ENCODE measurements around the gene PCGF3.

Gene PCGF3

GRCh38 chr4:768995-769394 lies 63.4 kb downstream of the PCGF3 start:
- H3K79me1 ChIP-seq (replicated peaks; ENCODE audit: low read length, poor library complexity, severe bottlenecking): peaks cover 9% of the 10 kb centered on the region
- no peak for DNase-seq
- no peak overlapping the region for H3K27ac ChIP-seq (ENCODE audit: low read length, poor library complexity, severe bottlenecking)
- no peak overlapping the region for H2BK120ac ChIP-seq (ENCODE audit: low read depth, low read length)
- H4K8ac ChIP-seq (ENCODE audit: low read length): no peak overlapping the region
- no peaks in the 10 kb centered on the region for H3K27me3 ChIP-seq (ENCODE audit: control insufficient read depth in 1 of 2, insufficient read depth in 1 of 2, low read length in 2 of 2)
- no peak overlapping the region for H3K9ac ChIP-seq (ENCODE audit: low read length)
- H3K9me3 ChIP-seq (ENCODE audit: control insufficient read depth, low read length): no peaks in the 10 kb centered on the region
- H4K91ac ChIP-seq (ENCODE audit: low read length): no peak overlapping the region
- H3K4me1 ChIP-seq (ENCODE audit: control insufficient read depth, insufficient read depth, low read depth, low read length): peaks cover 39% of the 10 kb centered on the region
- no peak overlapping the region for H3K14ac ChIP-seq (ENCODE audit: low read length in 2 of 2)
- H3K4me3 ChIP-seq (ENCODE audit: insufficient read depth in 1 of 2, low read depth in 1 of 2, low read length in 2 of 2): no peak overlapping the region
- 92% methylated on average over 12 of the region's 12 CpGs for WGBS
- no peak overlapping the region for H2AFZ ChIP-seq (ENCODE audit: low read depth, low read length)
- no peak overlapping the region for H3K4me2 ChIP-seq (ENCODE audit: low read length, poor library complexity, severe bottlenecking)
- H3K36me3 ChIP-seq (ENCODE audit: control insufficient read depth in 1 of 2, insufficient read depth in 2 of 2, low read depth in 1 of 2, low read length in 2 of 2): peaks cover 72 to 73% of the 10 kb centered on the region in 2 experiments
- peak overlapping the region in 1 of 2 experiments; percentile 71 for H2BK12ac ChIP-seq (ENCODE audit: low read length in 2 of 2)
- H3K4ac ChIP-seq (ENCODE audit: low read depth in 1 of 2, low read length in 2 of 2): no peak overlapping the region
- no peak overlapping the region for H2BK15ac ChIP-seq (ENCODE audit: low read depth, poor library complexity, severe bottlenecking)
- no peak overlapping the region for H2BK5ac ChIP-seq (ENCODE audit: low read depth, low read length, poor library complexity, severe bottlenecking)
- no peak overlapping the region for H2AK5ac ChIP-seq (ENCODE audit: low read length, severe bottlenecking)
- H3K18ac ChIP-seq (ENCODE audit: low read depth in 1 of 2, low read length in 2 of 2): no peak overlapping the region
- no peak overlapping the region for H3K23ac ChIP-seq (ENCODE audit: low read length in 2 of 2)

- H3K27me3 ChIP-seq (ENCODE audit: control insufficient read depth in 1 of 2, insufficient read depth in 1 of 2, low read length in 2 of 2): no peaks in the 10 kb centered on the region
- H3K79me1 ChIP-seq (replicated peaks; ENCODE audit: low read length, poor library complexity, severe bottlenecking): peaks cover 7% of the 10 kb centered on the region
- no peak overlapping the region for H2BK12ac ChIP-seq (ENCODE audit: low read length in 2 of 2)
- no peak for DNase-seq
- H3K4me3 ChIP-seq (ENCODE audit: insufficient read depth in 1 of 2, low read depth in 1 of 2, low read length in 2 of 2): no peak overlapping the region
- 96% methylated on average over 19 of the region's 19 CpGs for WGBS
- H3K36me3 ChIP-seq (ENCODE audit: control insufficient read depth in 1 of 2, insufficient read depth in 2 of 2, low read depth in 1 of 2, low read length in 2 of 2): peaks cover 72 to 74% of the 10 kb centered on the region in 2 experiments
- no peak overlapping the region for H2AK5ac ChIP-seq (ENCODE audit: low read length, severe bottlenecking)
- H4K8ac ChIP-seq (ENCODE audit: low read length): no peak overlapping the region
- no peak overlapping the region for H3K9ac ChIP-seq (ENCODE audit: low read length)
- H2BK120ac ChIP-seq (ENCODE audit: low read depth, low read length): no peak overlapping the region
- peaks cover 36% of the 10 kb centered on the region for H3K4me1 ChIP-seq (ENCODE audit: control insufficient read depth, insufficient read depth, low read depth, low read length)
- H2BK15ac ChIP-seq (ENCODE audit: low read depth, poor library complexity, severe bottlenecking): no peak overlapping the region
- H3K27ac ChIP-seq (ENCODE audit: low read length, poor library complexity, severe bottlenecking): no peak overlapping the region
- no peak overlapping the region for H3K4me2 ChIP-seq (ENCODE audit: low read length, poor library complexity, severe bottlenecking)
- H3K9me3 ChIP-seq (ENCODE audit: control insufficient read depth, low read length): no peaks in the 10 kb centered on the region
- no peak overlapping the region for H3K14ac ChIP-seq (ENCODE audit: low read length in 2 of 2)
- no peak overlapping the region for H2AFZ ChIP-seq (ENCODE audit: low read depth, low read length)
- no peak overlapping the region for H3K4ac ChIP-seq (ENCODE audit: low read depth in 1 of 2, low read length in 2 of 2)
- H3K23ac ChIP-seq (ENCODE audit: low read length in 2 of 2): no peak overlapping the region
- no peak overlapping the region for H3K18ac ChIP-seq (ENCODE audit: low read depth in 1 of 2, low read length in 2 of 2)
- H2BK5ac ChIP-seq (ENCODE audit: low read depth, low read length, poor library complexity, severe bottlenecking): no peak overlapping the region
- no peak overlapping the region for H4K91ac ChIP-seq (ENCODE audit: low read length)
These were observed 63.9 kb downstream of the PCGF3 start for GRCh38 chr4:769511-769910.

- no peak overlapping the region for H2AFZ ChIP-seq (ENCODE audit: low read depth, low read length)
- no peak overlapping the region for H3K18ac ChIP-seq (ENCODE audit: low read depth in 1 of 2, low read length in 2 of 2)
- peaks cover 33% of the 10 kb centered on the region for H3K4me1 ChIP-seq (ENCODE audit: control insufficient read depth, insufficient read depth, low read depth, low read length)
- H3K4me3 ChIP-seq (ENCODE audit: insufficient read depth in 1 of 2, low read depth in 1 of 2, low read length in 2 of 2): no peak overlapping the region
- no peak overlapping the region for H3K4ac ChIP-seq (ENCODE audit: low read depth in 1 of 2, low read length in 2 of 2)
- no peak overlapping the region for H4K8ac ChIP-seq (ENCODE audit: low read length)
- H2BK5ac ChIP-seq (ENCODE audit: low read depth, low read length, poor library complexity, severe bottlenecking): no peak overlapping the region
- H3K9me3 ChIP-seq (ENCODE audit: control insufficient read depth, low read length): no peaks in the 10 kb centered on the region
- peak overlapping the region; percentile 45 for H4K91ac ChIP-seq (ENCODE audit: low read length)
- peak overlapping the region; percentile 6 for H3K27ac ChIP-seq (ENCODE audit: low read length, poor library complexity, severe bottlenecking)
- DNase-seq: no peak
- no peak overlapping the region for H3K9ac ChIP-seq (ENCODE audit: low read length)
- WGBS: 96% methylated on average over 5 of the region's 5 CpGs
- no peak overlapping the region for H2BK12ac ChIP-seq (ENCODE audit: low read length in 2 of 2)
- no peak overlapping the region for H3K14ac ChIP-seq (ENCODE audit: low read length in 2 of 2)
- H3K23ac ChIP-seq (ENCODE audit: low read length in 2 of 2): no peak overlapping the region
- H3K79me1 ChIP-seq (replicated peaks; ENCODE audit: low read length, poor library complexity, severe bottlenecking): peaks cover 6% of the 10 kb centered on the region
- H2BK120ac ChIP-seq (ENCODE audit: low read depth, low read length): no peak overlapping the region
- H3K27me3 ChIP-seq (ENCODE audit: control insufficient read depth in 1 of 2, insufficient read depth in 1 of 2, low read length in 2 of 2): no peaks in the 10 kb centered on the region
- H3K36me3 ChIP-seq (ENCODE audit: control insufficient read depth in 1 of 2, insufficient read depth in 2 of 2, low read depth in 1 of 2, low read length in 2 of 2): peaks cover 73 to 75% of the 10 kb centered on the region in 2 experiments
- no peak overlapping the region for H3K4me2 ChIP-seq (ENCODE audit: low read length, poor library complexity, severe bottlenecking)
- no peak overlapping the region for H2BK15ac ChIP-seq (ENCODE audit: low read depth, poor library complexity, severe bottlenecking)
- H2AK5ac ChIP-seq (ENCODE audit: low read length, severe bottlenecking): no peak overlapping the region
These were observed 64.4 kb downstream of the PCGF3 start for GRCh38 chr4:770022-770421.

GRCh38 chr4:771464-771863 lies 65.8 kb downstream of the PCGF3 start:
- DNase-seq: no peak
- H2AK5ac ChIP-seq (ENCODE audit: low read length, severe bottlenecking): no peak overlapping the region
- no peak overlapping the region for H2BK12ac ChIP-seq (ENCODE audit: low read length in 2 of 2)
- H2BK15ac ChIP-seq (ENCODE audit: low read depth, poor library complexity, severe bottlenecking): no peak overlapping the region
- no peak overlapping the region for H3K18ac ChIP-seq (ENCODE audit: low read depth in 1 of 2, low read length in 2 of 2)
- H2BK5ac ChIP-seq (ENCODE audit: low read depth, low read length, poor library complexity, severe bottlenecking): no peak overlapping the region
- peaks cover 26% of the 10 kb centered on the region for H3K4me1 ChIP-seq (ENCODE audit: control insufficient read depth, insufficient read depth, low read depth, low read length)
- H3K4me3 ChIP-seq (ENCODE audit: insufficient read depth in 1 of 2, low read depth in 1 of 2, low read length in 2 of 2): peak overlapping the region in 1 of 2 experiments; percentile 11
- peaks cover 68 to 77% of the 10 kb centered on the region in 2 experiments for H3K36me3 ChIP-seq (ENCODE audit: control insufficient read depth in 1 of 2, insufficient read depth in 2 of 2, low read depth in 1 of 2, low read length in 2 of 2)
- H3K27ac ChIP-seq (ENCODE audit: low read length, poor library complexity, severe bottlenecking): no peak overlapping the region
- H2BK120ac ChIP-seq (ENCODE audit: low read depth, low read length): no peak overlapping the region
- no peak overlapping the region for H3K23ac ChIP-seq (ENCODE audit: low read length in 2 of 2)
- H3K27me3 ChIP-seq (ENCODE audit: control insufficient read depth in 1 of 2, insufficient read depth in 1 of 2, low read length in 2 of 2): no peaks in the 10 kb centered on the region
- H3K9me3 ChIP-seq (ENCODE audit: control insufficient read depth, low read length): no peaks in the 10 kb centered on the region
- H3K14ac ChIP-seq (ENCODE audit: low read length in 2 of 2): no peak overlapping the region
- H3K9ac ChIP-seq (ENCODE audit: low read length): peak overlapping the region; percentile 56
- H4K8ac ChIP-seq (ENCODE audit: low read length): no peak overlapping the region
- H3K4ac ChIP-seq (ENCODE audit: low read depth in 1 of 2, low read length in 2 of 2): no peak overlapping the region
- H3K79me1 ChIP-seq (replicated peaks; ENCODE audit: low read length, poor library complexity, severe bottlenecking): peaks cover 2% of the 10 kb centered on the region
- no peak overlapping the region for H2AFZ ChIP-seq (ENCODE audit: low read depth, low read length)
- H4K91ac ChIP-seq (ENCODE audit: low read length): no peak overlapping the region
- 97% methylated on average over 6 of the region's 6 CpGs for WGBS
- H3K4me2 ChIP-seq (ENCODE audit: low read length, poor library complexity, severe bottlenecking): no peak overlapping the region

Data from mesenchymal stem cell (in vitro differentiated cells and primary cell).